ENCODE data around the gene FKTN.

DNA sequence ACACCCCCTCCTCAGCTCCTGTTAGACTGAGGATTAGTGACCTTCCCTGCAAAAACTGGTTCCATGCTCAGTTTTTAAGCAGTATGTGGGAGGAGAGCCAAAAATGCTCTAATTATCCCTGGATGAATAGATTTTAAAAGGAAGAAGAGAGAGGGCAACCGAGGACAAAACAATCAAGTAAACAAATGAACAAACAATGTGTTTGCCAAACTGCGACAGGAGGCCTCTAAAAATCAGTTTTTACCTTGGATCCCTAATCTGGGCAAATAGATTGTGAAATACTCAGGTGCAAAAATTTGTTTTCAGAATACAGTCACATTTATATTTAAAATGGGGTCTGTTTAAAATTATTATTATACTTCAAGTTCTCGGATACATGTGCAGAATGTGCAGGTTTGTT lies 112.8 kb downstream of the FKTN start:
- TF ChIP-seq, protein P1, sequence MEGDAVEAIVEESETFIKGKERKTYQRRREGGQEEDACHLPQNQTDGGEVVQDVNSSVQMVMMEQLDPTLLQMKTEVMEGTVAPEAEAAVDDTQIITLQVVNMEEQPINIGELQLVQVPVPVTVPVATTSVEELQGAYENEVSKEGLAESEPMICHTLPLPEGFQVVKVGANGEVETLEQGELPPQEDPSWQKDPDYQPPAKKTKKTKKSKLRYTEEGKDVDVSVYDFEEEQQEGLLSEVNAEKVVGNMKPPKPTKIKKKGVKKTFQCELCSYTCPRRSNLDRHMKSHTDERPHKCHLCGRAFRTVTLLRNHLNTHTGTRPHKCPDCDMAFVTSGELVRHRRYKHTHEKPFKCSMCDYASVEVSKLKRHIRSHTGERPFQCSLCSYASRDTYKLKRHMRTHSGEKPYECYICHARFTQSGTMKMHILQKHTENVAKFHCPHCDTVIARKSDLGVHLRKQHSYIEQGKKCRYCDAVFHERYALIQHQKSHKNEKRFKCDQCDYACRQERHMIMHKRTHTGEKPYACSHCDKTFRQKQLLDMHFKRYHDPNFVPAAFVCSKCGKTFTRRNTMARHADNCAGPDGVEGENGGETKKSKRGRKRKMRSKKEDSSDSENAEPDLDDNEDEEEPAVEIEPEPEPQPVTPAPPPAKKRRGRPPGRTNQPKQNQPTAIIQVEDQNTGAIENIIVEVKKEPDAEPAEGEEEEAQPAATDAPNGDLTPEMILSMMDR (IDR thresholded peaks at IDR 0.05; ENCODE audit: low read length): no peak
- no peak for TF ChIP-seq EZH2 (optimal IDR thresholded peaks at IDR 0.05; ENCODE audit: low read depth, low read length)

Measured in MM.1S (cell line).